ENCODE results near the gene BPTF.
"Not testable (repeated sequence)": the region's sequence is repeated elsewhere in the genome, so short reads cannot be mapped to it uniquely, and the experiment has no call there.

BPTF gene

GRCh38 chr17:68018493-68018892 lies 193.2 kb downstream of the BPTF start:
- not testable (repeated sequence) for DNase-seq

GRCh38 chr17:68019336-68019674 lies 194.0 kb downstream of the BPTF start:
- DNase-seq: no peak

GRCh38 chr17:68019675-68020408 lies 194.5 kb downstream of the BPTF start:
- DNase-seq: peak; percentile 93

GRCh38 chr17:68020409-68020756 lies 195.1 kb downstream of the BPTF start:
- DNase-seq: peak; percentile 61

- not testable (repeated sequence) for DNase-seq
Measured at GRCh38 chr17:68020791-68021190, 195.5 kb downstream of the BPTF start.

- no peak for DNase-seq
Measured at GRCh38 chr17:68021963-68022362, 196.7 kb downstream of the BPTF start.

GRCh38 chr17:68022547-68022946 lies 197.2 kb downstream of the BPTF start:
- DNase-seq: not testable (repeated sequence)

GRCh38 chr17:68029512-68030215 lies 204.4 kb downstream of the BPTF start:
- DNase-seq: no peak
